NCI-H748 (cell line): ENCODE results near the gene CACUL1.
A peak's percentile ranks its signal among the peaks of the same experiment; 100 is the strongest.
"Not testable (repeated sequence)": the region's sequence is repeated elsewhere in the genome, so short reads cannot be mapped to it uniquely, and the experiment has no call there.

ENCODE experiments used
- DNase-seq: peaks from one replicate; lab custom pipeline; 2025; ENCODE audit not compliant: unreplicated experiment; lab: John Stamatoyannopoulos, UW

Gene CACUL1

DNA sequence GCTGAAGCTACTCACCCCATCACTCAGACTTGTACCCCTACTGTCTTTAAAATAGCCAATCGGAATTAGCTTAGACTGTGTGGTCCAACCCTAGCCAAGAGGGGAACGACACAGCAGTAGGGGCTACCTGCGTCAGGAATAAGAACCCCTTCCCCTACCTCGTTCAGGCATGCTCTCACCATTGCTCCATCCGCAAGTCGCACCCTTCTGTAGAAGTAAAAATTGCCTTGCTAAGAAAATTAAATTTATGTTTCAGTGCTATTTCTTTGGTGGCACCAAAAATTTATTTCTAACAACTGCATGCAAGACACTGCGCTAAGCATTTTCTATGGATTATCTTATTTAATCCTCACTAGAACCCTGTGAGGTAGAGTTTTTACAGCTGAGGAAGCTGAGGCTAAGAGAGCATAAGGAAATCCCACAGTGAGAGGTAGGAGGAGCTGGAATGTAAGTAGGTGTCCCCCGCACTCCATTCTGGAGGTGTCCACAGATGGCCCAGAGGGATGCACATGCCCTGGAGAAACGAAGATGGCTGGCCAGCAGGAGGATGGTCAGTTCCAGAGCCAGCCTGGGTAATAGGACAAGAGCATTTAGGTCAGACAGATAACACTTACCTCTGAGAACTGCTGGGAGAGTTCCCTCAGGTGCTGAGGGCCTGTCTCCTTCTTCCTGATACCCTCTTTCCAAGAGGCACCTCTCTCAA, 15.3 kb upstream of the CACUL1 start:
- no peak for DNase-seq

DNA sequence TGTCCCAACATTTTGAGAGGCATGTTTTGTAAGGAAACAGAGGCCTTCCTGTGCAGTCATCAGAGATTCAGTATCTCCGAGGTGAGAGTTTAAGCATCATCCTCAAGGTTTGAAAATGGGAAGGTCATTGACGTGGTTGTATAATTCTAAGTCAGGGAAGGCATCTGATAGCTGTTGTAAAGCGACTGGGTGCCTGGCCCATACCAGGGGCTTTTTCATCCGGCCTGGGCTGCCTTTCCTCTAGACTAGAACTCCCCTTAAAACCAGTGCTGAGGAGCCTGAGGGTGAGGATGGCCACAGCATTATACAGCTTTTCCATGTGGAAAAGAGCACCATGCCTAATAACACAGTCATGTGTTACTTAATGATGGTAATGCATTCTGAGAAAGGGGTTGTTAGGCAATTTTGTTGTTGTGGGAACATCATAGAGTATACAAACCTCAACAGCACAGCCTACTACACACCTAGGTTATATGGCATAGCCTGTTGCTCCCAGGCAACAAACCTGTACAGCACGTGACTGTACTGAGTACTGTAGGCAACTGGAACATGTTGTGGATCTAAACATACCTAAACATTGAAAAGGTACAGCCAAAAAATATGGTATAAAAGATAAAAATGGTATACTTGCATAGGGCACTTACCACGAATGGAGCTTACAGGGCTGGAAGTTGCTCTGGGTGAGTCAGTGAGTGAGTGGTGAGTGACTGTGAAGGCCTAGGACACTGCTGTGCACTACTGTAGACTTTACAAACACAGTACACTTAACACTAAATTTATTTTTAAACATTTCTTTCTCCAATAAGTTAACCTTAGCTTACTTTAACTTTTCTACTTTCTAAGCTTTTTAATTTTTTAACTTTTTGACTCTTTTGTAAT, 13.5 kb upstream of the CACUL1 start:
- DNase-seq: no peak

GRCh38 chr10:118767297-118768040, 12.7 kb upstream of the CACUL1 start:
- DNase-seq: no peak

GRCh38 chr10:118764195-118764594, 9.4 kb upstream of the CACUL1 start:
- no peak for DNase-seq

DNA sequence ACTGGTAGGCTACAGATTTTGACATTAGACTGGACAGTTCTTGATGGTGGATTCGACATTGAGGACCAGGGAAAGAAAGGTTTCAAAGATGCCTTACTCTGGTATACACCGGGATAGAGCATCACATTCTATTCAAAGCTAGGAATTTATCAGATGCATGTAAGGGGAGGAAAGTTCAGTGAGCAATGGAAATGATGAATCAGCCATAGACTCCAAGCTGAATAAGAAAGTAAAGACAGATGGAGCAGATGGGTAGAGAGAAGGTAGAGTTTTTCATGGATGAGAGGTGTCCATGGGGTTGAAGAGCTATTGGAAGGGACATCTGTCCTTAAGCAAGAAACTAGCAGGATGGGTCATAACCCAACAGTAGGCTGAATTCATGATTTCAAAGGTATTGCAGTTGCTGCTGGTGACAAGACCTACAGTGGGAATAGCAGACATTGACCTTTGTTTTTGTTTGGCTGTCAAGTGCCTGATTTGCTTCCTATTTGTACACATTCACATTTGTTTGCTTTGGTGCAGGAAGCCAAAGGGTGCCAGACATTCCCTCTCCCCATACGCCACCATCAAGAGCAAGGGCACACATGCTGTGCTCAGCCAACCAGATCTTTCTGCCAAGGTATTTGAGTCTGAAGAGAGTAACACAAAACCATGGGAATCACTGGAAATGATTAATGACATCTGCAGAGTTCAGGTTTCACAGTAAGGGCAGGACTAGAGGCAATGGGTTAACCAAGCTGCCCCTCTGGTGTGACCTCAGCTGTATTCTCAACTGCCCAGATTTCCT, 8.6 kb upstream of the CACUL1 start:
- DNase-seq: peak; percentile 55

DNA sequence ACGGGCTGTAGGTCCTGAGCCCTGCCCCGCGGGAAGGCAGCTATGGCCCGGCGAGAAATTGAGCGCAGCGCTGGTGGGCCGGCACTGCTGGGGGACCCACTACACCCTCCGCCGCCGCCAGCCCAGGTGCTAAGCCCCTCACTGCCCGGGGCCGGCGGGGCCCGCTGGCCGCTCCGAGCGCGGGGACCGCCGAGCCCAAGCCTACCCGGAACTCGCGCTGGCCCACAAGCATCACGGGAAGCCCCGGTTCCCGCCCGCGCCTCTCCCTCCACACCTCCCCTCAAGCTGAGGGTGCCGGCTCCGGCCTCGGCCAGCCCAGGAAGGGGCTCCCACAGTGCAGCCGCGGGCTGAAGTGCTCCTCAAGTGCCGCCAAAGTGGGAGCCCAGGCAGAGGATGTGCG, 5.5 kb upstream of the CACUL1 start:
- DNase-seq: no peak

GRCh38 chr10:118758449-118758848, 3.7 kb upstream of the CACUL1 start:
- no peak for DNase-seq

DNA sequence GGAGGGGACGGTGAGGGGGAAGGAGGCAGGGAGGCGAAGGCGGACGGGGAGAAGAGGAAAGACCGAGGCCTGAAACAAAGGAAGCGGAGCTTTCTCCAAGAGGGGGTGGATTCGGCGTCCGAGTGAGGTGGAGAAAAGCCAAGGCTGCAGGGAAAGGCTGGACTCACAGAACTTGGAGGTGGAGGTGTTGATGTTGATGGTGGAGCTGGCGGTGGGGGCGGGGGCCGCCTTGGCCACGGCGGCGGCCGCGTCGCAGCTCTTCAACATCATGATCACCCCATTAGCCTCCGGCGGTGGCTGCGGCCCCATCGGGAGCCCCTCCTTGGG, 578 bp downstream of the CACUL1 start:
- DNase-seq: peak; percentile 59

DNA sequence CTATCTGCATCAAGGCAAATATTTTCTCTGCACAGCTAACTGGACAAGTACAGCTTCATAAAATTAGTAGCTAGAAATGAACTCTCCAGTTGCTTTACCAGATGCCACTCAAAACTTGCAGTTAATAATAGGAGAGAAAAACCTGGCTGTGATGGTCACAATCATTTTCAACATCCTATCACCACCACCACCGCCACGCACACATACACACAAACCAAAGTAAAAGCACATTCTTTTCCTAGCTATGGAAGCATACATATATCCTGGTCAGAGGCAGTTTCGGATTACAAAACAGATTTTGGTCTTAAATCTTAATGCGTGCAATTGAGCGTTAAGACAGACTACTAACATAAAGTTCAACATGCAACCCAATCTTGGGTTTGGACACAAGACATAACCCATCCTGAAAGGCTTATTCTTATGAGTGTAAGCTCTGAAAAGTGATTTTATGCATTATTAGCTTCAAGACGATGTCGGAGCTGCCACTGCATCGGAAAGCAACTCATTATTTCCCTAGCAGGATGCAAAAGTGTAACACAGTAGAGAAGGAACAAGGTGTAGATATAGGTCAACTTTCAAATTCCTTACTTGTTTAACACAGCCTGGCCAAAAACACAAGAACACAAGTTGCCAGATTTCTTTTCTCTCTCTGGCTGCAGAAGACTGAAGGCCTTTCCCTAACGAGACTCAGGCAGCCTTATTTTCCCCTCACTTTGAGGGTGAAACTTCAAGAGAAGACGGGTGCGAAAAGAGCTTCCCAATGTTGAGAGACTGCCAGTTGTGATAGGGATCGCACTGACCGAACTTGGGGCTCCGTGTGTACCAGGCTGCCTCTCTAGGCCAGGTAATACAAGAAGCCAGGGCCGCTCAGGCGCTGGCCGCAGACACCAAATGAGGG, 1.2 kb downstream of the CACUL1 start:
- DNase-seq: no peak

DNA sequence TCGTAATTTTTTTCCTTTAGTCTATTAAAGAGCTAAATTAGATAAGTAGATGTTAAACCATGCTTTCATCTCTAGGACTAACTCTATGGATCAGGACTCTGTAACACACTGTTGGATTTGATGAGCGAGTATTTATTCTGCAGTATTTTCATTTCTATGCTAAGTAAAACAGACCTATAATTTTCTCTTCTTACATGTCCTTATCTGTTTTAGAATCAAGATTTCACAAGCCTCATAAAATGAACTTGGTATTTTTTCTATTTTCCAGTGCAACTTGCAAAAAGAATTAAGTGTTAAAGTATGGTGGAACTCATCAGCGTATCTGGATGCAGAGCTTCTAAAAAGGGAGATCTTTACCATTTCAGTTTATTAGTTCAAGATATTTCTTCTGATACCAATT, 2.4 kb downstream of the CACUL1 start:
- no peak for DNase-seq

- DNase-seq: no peak
These were observed 3.5 kb downstream of the CACUL1 start for GRCh38 chr10:118751265-118751664.

DNA sequence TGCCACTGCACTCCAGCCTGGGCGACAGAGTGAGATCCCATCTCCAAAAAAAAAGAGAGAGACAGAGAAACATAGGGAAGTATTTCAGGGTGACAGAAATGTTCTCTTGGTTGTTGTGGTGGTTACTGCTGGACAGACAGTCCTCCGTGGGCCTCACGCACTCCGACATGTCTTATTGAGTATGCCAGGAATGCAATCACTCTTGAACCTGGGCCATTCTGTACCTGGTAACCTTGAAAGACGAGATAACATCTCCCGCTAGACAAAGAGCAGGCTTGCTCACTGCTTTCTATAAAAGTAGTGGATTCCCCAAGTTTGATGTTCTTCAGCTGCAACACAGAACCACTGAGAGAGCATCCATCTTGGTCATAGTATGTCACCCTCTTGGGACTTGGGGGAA, 6.7 kb downstream of the CACUL1 start:
- DNase-seq: no peak

- DNase-seq: no peak
These were observed 8.5 kb downstream of the CACUL1 start for GRCh38 chr10:118746246-118746645.

DNA sequence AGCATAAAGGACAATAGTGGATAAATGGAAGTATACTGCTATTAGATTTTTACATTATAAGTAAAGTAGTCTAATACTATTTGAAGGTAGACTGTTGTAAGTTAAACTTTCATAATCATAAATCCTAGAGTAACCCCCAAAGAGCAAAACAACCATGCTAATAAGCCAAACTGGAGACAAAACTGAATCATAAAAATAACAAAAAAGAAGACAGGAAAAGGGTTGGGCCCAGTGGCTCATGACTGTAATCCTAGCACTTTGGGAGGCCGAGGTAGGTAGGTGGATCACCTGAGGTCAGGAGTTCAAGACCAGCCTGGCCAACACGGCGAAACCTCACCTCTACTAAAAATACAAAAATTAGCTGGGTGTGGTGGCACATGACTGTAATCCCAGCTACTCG, 9.7 kb downstream of the CACUL1 start:
- no peak for DNase-seq

DNA sequence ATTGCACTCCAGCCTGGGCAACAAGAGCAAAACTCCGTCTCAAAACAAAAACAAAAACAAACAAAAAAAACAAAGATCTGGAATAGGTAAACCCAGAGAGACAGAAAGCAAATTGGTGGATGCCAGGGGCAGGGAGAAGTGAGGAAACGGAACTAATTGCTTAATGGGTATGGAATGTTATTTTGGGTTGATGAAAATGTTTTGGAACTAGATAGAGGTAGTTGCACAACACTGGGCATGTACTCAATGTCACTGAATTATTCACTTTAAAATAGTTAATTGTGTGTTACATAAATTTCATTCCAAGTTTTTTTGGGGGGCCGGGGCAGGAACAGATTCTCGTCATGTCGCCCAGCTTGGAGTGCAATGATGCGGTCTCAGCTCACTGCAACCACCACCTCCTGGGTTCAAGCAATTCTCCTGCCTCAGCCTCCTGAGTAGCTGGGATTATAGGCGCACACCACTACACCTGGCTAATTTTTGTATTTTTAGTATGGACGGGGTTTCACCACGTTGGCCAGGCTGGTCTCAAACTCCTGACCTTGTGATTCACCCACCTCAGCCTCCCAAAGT, 10.3 kb downstream of the CACUL1 start:
- not testable (repeated sequence) for DNase-seq

DNA sequence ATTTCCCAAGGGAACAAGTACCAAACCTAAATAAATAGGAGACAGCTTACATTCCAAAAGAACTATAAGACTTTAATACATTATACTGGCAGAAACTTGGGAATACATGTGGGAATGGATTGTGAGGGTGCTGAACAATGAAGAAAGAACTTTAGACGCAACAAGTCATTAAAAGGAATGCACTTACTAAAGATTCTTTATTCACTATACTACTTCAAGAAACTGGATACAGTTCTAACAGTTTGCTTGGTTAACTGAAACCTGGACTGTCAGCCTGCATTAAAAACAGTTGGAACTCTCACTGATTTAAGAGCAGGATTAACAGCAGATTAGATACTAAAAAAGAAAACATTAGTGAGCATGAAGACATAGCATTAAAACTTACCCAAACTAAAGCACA, 12.0 kb downstream of the CACUL1 start:
- no peak for DNase-seq

DNA sequence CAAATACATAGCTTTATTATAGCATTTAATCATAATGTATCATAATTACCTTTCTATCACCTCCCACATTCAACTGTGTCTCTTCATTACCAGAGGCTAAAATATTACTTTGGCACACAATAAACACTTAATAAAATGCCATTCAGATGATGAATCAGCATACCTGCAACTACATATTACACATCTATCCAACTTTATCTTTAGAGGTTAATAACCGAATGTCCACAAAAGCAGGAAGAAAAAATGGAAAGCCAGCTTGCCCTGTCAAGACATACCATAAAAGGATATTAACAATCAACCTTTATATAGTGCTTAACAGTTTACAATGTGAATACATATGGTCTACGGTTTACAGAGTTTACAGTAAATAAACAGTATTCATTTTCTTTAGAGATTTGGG, 12.7 kb downstream of the CACUL1 start:
- DNase-seq: no peak

DNA sequence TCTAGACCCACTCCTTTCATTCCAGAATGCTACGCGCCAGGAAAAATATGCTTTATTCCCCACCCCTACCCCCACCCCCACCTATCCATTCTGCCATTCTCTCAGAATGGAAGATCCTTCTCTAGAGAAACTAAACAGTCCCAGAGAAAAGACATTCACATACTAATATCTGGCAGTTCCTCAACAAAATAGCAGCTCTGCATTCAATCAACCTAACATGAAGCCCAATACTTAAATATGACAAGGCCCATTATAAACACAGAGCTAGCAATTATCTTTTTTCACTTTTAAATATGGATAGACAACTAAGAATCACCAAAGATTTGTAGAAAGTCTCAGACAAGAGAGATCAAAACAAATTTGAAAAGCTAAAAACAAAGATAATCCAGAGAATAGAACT, 16.4 kb downstream of the CACUL1 start:
- DNase-seq: no peak

DNA sequence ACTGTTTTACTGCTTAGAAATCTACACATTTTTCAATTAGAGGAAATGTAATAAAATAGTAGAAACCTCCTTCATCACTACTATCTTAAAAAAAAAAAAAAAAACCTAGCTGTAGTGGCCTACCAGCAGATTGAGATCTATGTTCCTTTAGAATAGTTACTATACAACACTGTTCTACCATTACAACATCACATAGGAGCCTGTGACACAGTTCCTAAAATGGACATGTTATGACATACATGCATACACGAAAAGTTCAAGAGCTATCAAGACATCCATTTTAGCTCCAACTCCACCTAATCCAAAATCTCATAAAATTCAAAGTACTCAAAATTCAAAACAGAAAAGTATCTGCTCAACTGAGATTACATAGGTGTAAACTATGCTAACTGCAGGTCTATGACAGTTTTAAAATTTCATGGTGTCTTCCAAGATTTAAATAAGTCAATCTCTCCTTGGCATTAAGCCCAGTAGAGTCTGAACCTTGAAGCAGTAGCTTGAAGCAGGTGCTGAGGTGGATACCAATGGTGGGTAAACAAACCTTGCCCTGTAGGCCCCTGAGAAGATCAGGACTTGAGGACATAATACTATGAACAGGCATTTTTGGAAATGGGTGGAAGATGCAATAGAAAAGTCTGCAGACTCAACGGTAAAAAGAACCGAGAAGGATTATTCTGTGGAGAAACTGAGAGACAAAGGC, 17.0 kb downstream of the CACUL1 start:
- DNase-seq: no peak
